BE2C (cell line): ENCODE results near the gene THAP7.

Experiments used
- DNase-seq: peaks from one replicate; pipeline ENCODE4 v3.0.0-alpha.2; 2020
- H3K27me3 ChIP-seq: fragments of 250-450 bp; sonication (Bioruptor Pico); 2 replicates; pipeline ENCODE4 v1.5.1; 2020; ENCODE audit warnings: mild to moderate bottlenecking
- H3K36me3 ChIP-seq: fragments of 250-450 bp; sonication (Bioruptor Pico); 2 replicates; pipeline ENCODE4 v1.5.1; 2020; ENCODE audit warnings: mild to moderate bottlenecking
- H3K4me1 ChIP-seq: fragments of 250-450 bp; sonication (Bioruptor Pico); 2 replicates; pipeline ENCODE4 v1.5.1; 2020
- H3K4me3 ChIP-seq: 2 replicates; pipeline ENCODE4 v1.5.1; 2011; ENCODE audit warnings: low read depth, low read length
- H3K9me3 ChIP-seq: fragments of 250-450 bp; sonication (Bioruptor Pico); 2 replicates; pipeline ENCODE4 v1.5.1; 2020
- TF ChIP-seq, protein P1 (sequence below): IDR thresholded peaks from 2 replicates; pipeline ENCODE4 v1.5.1; 2012; ENCODE audit warnings: mild to moderate bottlenecking, low read depth, low read length

The THAP7 gene

GRCh38 chr22:20951151-20951931 is 50.6 kb downstream of the THAP7 start:
- Histone ChIP-seq H3K4me3 (no peak overlapping the region), H3K36me3 (peaks cover 54% of the 10 kb centered on the region), H3K27me3 (no peaks in the 10 kb centered on the region), H3K4me1 (no peaks in the 10 kb centered on the region; the same call in 1 of the 2 replicates), H3K9me3 (no peaks in the 10 kb centered on the region)
- no peak for DNase-seq
- TF ChIP-seq, protein P1, sequence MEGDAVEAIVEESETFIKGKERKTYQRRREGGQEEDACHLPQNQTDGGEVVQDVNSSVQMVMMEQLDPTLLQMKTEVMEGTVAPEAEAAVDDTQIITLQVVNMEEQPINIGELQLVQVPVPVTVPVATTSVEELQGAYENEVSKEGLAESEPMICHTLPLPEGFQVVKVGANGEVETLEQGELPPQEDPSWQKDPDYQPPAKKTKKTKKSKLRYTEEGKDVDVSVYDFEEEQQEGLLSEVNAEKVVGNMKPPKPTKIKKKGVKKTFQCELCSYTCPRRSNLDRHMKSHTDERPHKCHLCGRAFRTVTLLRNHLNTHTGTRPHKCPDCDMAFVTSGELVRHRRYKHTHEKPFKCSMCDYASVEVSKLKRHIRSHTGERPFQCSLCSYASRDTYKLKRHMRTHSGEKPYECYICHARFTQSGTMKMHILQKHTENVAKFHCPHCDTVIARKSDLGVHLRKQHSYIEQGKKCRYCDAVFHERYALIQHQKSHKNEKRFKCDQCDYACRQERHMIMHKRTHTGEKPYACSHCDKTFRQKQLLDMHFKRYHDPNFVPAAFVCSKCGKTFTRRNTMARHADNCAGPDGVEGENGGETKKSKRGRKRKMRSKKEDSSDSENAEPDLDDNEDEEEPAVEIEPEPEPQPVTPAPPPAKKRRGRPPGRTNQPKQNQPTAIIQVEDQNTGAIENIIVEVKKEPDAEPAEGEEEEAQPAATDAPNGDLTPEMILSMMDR = no peak

GRCh38 chr22:20949698-20950183 is 52.2 kb downstream of the THAP7 start:
- TF ChIP-seq, protein P1 = no peak
- no peaks in the 10 kb centered on the region for H3K27me3 ChIP-seq
- no peak overlapping the region for H3K4me3 ChIP-seq
- H3K36me3 ChIP-seq = peaks cover 60% of the 10 kb centered on the region
- H3K9me3 ChIP-seq = no peaks in the 10 kb centered on the region
- H3K4me1 ChIP-seq = no peaks in the 10 kb centered on the region; the same call in 1 of the 2 replicates
- no peak for DNase-seq
